Measurements from ENCODE around the gene PROC. TPM values are rescaled to one million over a fixed set of nuclear protein-coding genes. Genes with fewer than 3 reads are reported as not detected.

The PROC gene
- total and polyA plus RNA-seq, 8 donors = 0.50 to 4.6 (median 3.7) TPM; not detected in 1

DNA sequence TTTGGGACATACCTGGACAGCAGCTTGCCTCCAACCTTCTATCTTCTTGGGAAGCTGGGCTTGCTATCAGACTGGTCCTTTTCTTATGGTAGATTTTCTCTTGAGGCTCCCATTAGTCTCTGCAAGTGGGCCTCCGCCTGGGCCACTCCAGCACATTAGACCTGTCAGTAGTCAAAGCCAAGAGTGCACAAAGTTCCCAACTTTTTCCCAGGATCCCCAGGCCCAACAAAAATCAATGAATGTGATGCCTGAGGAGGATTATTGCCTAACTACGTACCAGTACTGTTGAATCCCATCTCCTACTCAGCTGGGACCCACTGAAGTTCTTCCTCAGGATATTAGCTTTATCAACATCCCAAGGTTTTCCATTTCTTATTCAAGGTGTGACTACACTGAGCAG is 51.7 kb downstream of the PROC start:
- TF ChIP-seq, protein P1, sequence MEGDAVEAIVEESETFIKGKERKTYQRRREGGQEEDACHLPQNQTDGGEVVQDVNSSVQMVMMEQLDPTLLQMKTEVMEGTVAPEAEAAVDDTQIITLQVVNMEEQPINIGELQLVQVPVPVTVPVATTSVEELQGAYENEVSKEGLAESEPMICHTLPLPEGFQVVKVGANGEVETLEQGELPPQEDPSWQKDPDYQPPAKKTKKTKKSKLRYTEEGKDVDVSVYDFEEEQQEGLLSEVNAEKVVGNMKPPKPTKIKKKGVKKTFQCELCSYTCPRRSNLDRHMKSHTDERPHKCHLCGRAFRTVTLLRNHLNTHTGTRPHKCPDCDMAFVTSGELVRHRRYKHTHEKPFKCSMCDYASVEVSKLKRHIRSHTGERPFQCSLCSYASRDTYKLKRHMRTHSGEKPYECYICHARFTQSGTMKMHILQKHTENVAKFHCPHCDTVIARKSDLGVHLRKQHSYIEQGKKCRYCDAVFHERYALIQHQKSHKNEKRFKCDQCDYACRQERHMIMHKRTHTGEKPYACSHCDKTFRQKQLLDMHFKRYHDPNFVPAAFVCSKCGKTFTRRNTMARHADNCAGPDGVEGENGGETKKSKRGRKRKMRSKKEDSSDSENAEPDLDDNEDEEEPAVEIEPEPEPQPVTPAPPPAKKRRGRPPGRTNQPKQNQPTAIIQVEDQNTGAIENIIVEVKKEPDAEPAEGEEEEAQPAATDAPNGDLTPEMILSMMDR (IDR thresholded peaks at IDR 0.05) = no peak
- intact Hi-C loops (cut with DNase I) = no loop called here
- Histone ChIP-seq H3K4me1 (no peaks in the 10 kb centered on the region), H3K4me3 (no peak overlapping the region), H3K9me3 (no peaks in the 10 kb centered on the region), H3K27me3 (no peaks in the 10 kb centered on the region), H3K36me3 (peaks cover 0 to 43% of the 10 kb centered on the region in 2 donors), H3K27ac (no peak overlapping the region)
- no peak for DNase-seq
- ATAC-seq = no peak

DNA sequence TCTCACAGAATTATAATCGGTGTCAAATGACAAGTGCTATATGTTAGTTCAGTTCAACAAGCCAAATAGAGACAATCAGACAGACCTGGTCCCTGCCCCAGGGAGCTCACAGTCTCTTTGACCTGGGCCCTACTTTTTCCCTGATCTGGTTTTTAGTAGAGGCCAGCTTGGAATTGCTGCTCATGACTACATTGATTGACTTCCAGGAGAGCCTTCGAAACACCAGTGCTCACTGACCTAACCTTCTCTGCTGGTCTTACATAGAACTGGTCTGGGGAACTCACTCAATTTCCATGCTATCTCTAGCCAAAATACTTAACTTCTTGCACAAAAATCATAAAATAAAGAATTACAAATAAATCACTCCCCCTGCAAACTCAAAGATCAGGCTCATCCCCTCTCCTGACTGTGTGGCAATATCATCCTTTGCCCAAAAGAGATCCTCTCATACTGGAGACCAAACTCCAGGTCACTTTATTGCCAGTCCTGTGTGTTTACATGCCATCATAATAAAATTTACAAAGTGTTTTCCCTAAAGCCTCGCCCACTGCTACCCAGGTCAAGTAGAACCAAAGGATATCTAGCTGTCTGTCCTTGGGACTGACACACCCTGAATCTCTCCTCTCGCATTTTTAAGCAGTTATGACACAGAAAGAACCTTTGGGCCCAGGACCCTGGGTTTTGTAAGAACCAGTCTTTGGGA is 53.2 kb downstream of the PROC start:
- peaks cover 0 to 5% of the 10 kb centered on the region in 2 donors for H3K9me3 ChIP-seq
- DNase-seq = no peak
- H3K4me1 ChIP-seq = no peaks in the 10 kb centered on the region
- ATAC-seq = no peak
- H3K27me3 ChIP-seq = no peaks in the 10 kb centered on the region
- intact Hi-C loops (cut with DNase I) = no loop called here
- TF ChIP-seq, protein P1 (IDR thresholded peaks at IDR 0.05) = no peak
- H3K4me3 ChIP-seq = no peak overlapping the region
- H3K36me3 ChIP-seq = peaks cover 0 to 38% of the 10 kb centered on the region in 2 donors
- H3K27ac ChIP-seq = no peak overlapping the region

DNA sequence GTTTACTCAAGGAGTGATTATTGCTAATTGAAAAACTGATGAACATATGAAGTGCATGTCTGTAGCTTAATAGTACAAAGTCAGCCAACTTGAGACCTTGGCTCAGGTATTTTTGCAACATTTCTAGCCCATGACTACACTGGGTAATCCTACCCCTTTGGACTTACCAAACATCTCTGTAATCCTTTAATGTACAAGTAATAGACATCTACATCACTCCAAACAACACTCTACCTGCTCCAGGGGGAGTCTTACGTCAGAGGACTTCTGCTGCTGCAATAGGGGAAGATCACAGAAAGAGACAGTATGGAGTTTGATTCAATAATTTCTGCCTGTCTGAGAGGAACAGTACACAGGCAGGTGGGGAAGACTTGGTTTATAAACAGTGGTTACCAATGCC is 54.0 kb downstream of the PROC start:
- Histone ChIP-seq H3K4me3 (no peak overlapping the region), H3K9me3 (peaks cover 0 to 5% of the 10 kb centered on the region in 2 donors), H3K4me1 (no peaks in the 10 kb centered on the region), H3K27ac (no peak overlapping the region), H3K27me3 (no peaks in the 10 kb centered on the region), H3K36me3 (peaks cover 0 to 30% of the 10 kb centered on the region in 2 donors)
- no peak for ATAC-seq
- no peak for DNase-seq
- intact Hi-C loops (cut with DNase I) = no loop called here
- TF ChIP-seq, protein P1 (IDR thresholded peaks at IDR 0.05) = no peak

DNA sequence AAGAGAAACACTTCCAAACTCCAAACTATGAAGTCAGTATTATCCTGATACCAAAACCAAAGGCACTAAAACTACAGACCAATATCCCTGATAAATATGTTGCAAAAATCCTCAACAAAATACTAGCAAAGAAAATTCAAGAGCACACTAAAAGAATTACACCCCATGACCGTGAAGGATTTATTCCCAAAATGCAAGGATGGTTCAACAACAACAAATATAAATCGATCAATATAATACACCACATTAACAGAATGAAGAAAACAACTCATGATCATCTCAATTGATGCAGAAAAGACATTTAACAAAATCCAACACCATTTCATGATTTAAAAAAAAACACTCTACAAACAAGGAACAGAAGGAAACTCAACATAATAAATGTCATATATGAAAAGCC is 57.6 kb downstream of the PROC start:
- intact Hi-C loops (cut with DNase I) = no loop called here
- TF ChIP-seq, protein P1 (IDR thresholded peaks at IDR 0.05) = no peak
- Histone ChIP-seq H3K9me3 (peaks cover 0 to 5% of the 10 kb centered on the region in 2 donors), H3K36me3 (peaks cover 0 to 12% of the 10 kb centered on the region in 2 donors), H3K4me3 (no peak overlapping the region), H3K27me3 (no peaks in the 10 kb centered on the region), H3K27ac (no peak overlapping the region), H3K4me1 (no peaks in the 10 kb centered on the region)
- ATAC-seq (no peak), DNase-seq (no peak)

Small RNA genes within 50 kb of the gene (microRNA-seq; reads per million reads assigned to microRNA genes)
- 0 to 0.82 reads per million in 2 donors for gene MIR4783

Other genes starting within 250 kb of the PROC start
- under 1 TPM; 0.10 to 0.12 TPM for gene CYP27C1, start 198.1 kb upstream of the PROC start, total RNA-seq
- 10 to 100 TPM in 4 of 6 donors, 1 to 10 TPM in 2; 8.7 to 13.2 (median 12.2) TPM for gene CYP27C1, start 198.1 kb upstream of the PROC start, polyA plus RNA-seq (ENCODE audit: insufficient read length in 6 of 6)
- gene ERCC3, start 124.3 kb upstream of the PROC start, total RNA-seq = 10 to 100 TPM; 31.0 to 35.4 TPM
- 10 to 100 TPM; 71.3 to 85.4 (median 77.6) TPM for gene ERCC3, start 124.3 kb upstream of the PROC start, polyA plus RNA-seq (ENCODE audit: insufficient read length in 6 of 6)
- 10 to 100 TPM; 61.4 to 84.9 TPM for gene MAP3K2, start 30.5 kb upstream of the PROC start, total RNA-seq
- gene MAP3K2, start 30.5 kb upstream of the PROC start, polyA plus RNA-seq (ENCODE audit: insufficient read length in 6 of 6) = 10 to 100 TPM; 24.3 to 28.2 (median 26.9) TPM
- 10 to 100 TPM; 37.2 to 37.5 TPM for gene IWS1, start 108.1 kb downstream of the PROC start, total RNA-seq
- 10 to 100 TPM; 62.6 to 72.9 (median 68.8) TPM for gene IWS1, start 108.1 kb downstream of the PROC start, polyA plus RNA-seq (ENCODE audit: insufficient read length in 6 of 6)
- gene MYO7B, start 117.3 kb downstream of the PROC start, total RNA-seq = 1 to 10 TPM in 1 of 2 donors, under 1 TPM in 1; 0.61 to 2.4 TPM
- gene MYO7B, start 117.3 kb downstream of the PROC start, polyA plus RNA-seq (ENCODE audit: insufficient read length in 6 of 6) = 1 to 10 TPM in 3 of 6 donors, under 1 TPM in 3; 0.77 to 2.0 (median 1.00) TPM
- gene GPR17, start 227.7 kb downstream of the PROC start, total RNA-seq = under 1 TPM; 0.24 to 0.26 TPM
- gene GPR17, start 227.7 kb downstream of the PROC start, polyA plus RNA-seq (ENCODE audit: insufficient read length in 6 of 6) = 1 to 10 TPM in 4 of 6 donors, under 1 TPM in 2; 0.68 to 3.6 (median 1.4) TPM